Lower lobe of right lung (tissue), 2 donors: ENCODE results near the gene CAPN14. TPM values are rescaled to one million over a fixed set of nuclear protein-coding genes. Genes with fewer than 3 reads are reported as not detected.
"Not testable (repeated sequence)": the region's sequence is repeated elsewhere in the genome, so short reads cannot be mapped to it uniquely, and the experiment has no call there.

Experiments used
- ATAC-seq, 2 donors: fragments of 200-7000 bp; cut with Tn5 transposase; one replicate each; pipeline ENCODE4 v1.9.1; 2020 to 2022; ENCODE audit warnings: mild to moderate bottlenecking in 2 of 2, moderate library complexity in 2 of 2
- DNase-seq: peaks from one replicate; pipeline ENCODE4 v3.0.0-alpha.2; 2020
- H3K27ac ChIP-seq: fragments of 200-600 bp; one replicate; pipeline ENCODE4 v1.8.0; 2022
- H3K27me3 ChIP-seq: fragments of 200-600 bp; one replicate; pipeline ENCODE4 v1.8.0; 2022; ENCODE audit warnings: low read depth
- H3K36me3 ChIP-seq: fragments of 200-600 bp; one replicate; pipeline ENCODE4 v1.8.0; 2022; ENCODE audit warnings: mild to moderate bottlenecking
- H3K4me1 ChIP-seq: fragments of 200-600 bp; one replicate; pipeline ENCODE4 v1.8.0; 2022
- H3K4me3 ChIP-seq: fragments of 200-600 bp; one replicate; pipeline ENCODE4 v1.8.0; 2022; ENCODE audit warnings: mild to moderate bottlenecking
- H3K9me3 ChIP-seq: fragments of 200-600 bp; one replicate; pipeline ENCODE4 v1.8.0; 2022
- CTCF ChIP-seq: fragments of 200-600 bp; IDR thresholded peaks from one replicate; pipeline ENCODE4 v1.8.0; 2022; ENCODE audit warnings: antibody characterized with exemption, mild to moderate bottlenecking
- intact Hi-C: fragments of 100-400 bp; cut with DNase I; formaldehyde crosslinking; loops from one replicate; pipeline ENCODE4 v1.11.0; 2022
- total RNA-seq: library from RNA; stranded (reverse); fragmentation: NEBNext Ultra II Directional; extraction: Animal tissue kit (Norgen Biotek cat#: 25700); gene quantifications from one replicate; pipeline ENCODE4 v1.2.1, GENCODE V29; 2021
- donor health status: DM: no; HTN: yes; CAD: no; lungs with severe emphysema.

CAPN14 gene
- total RNA-seq, 1 donor from 2014 or later: 0.15 TPM

DNA sequence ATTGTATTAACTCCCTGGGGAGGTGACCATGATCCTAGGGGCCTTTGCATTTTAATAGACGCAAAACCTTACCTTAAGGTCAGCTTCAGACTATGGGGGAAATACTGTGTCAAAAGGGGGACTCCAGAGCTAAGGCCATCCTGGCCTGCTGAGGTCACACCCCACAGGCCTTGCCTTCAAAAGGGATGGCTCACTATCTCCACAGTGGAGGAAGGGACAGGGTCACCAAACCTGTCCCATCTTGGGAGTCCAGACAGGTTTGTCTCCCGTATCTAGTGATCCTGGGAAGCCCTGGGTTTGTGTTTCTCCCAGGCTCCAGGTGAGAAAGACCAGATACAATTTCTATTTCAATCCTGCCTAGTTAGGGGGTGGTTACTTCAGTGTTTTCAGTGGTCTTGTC, 24.9 kb downstream of the CAPN14 start:
- Histone ChIP-seq H3K4me1 (no peaks in the 10 kb centered on the region), H3K9me3 (no peaks in the 10 kb centered on the region), H3K27ac (no peak overlapping the region), H3K4me3 (no peak overlapping the region), H3K27me3 (no peaks in the 10 kb centered on the region), H3K36me3 (no peaks in the 10 kb centered on the region)
- ATAC-seq (no peak), DNase-seq (no peak)
- intact Hi-C loops: no loop called here
- TF ChIP-seq CTCF: no peak

- no peak for DNase-seq
- Histone ChIP-seq H3K27me3 (no peaks in the 10 kb centered on the region), H3K27ac (no peak overlapping the region), H3K4me1 (no peaks in the 10 kb centered on the region), H3K36me3 (no peaks in the 10 kb centered on the region), H3K9me3 (no peaks in the 10 kb centered on the region), H3K4me3 (no peak overlapping the region)
- intact Hi-C loops: no loop called here
- ATAC-seq: no peak
- no peak for TF ChIP-seq CTCF
These were observed 25.4 kb downstream of the CAPN14 start for GRCh38 chr2:31191931-31192330.

DNA sequence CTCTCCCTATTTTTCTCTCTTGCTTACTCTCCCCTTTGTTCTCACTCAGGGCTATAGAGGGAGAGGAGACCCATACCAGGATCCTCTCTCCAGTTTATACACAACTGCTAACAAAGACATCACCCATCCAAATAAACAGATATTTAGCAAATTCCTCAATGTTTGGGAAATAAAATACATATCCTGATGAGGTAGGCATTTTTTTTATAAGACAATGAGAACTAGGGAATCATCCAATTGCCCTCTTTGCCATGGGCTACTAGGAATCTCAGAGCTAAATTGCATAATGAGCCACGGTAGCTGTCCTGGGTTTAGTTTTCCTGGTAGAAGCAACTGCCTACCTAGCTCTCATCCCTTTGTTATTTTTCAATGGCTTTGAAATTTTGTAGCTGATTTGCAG, 27.1 kb downstream of the CAPN14 start:
- intact Hi-C loops: no loop called here
- Histone ChIP-seq H3K9me3 (no peaks in the 10 kb centered on the region), H3K27me3 (no peaks in the 10 kb centered on the region), H3K4me1 (no peaks in the 10 kb centered on the region), H3K4me3 (no peak overlapping the region), H3K27ac (no peak overlapping the region), H3K36me3 (no peaks in the 10 kb centered on the region)
- no peak for TF ChIP-seq CTCF
- ATAC-seq (no peak), DNase-seq (no peak)

DNA sequence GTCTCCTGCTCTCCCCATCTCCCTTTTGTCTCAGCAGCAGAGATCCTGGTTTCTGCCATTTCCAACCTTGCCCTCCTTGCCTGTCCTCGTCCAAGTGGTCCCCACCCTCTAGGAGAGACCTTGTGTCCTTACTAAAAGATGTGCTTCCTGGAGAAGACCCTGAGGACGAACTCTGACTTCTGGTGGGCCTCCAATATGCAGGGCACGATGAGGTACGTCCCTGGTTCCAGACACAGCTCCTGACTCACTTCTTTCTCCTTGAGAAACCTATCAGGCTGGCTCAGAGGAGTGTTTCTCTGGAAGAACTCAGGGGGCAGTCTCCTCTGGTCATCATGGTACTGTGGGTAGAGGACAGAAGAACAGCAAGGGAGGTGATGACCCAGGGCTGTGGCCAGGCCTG, 28.2 kb downstream of the CAPN14 start:
- DNase-seq (no peak), ATAC-seq (no peak)
- no peaks in the 10 kb centered on the region for H3K36me3 ChIP-seq
- no peak overlapping the region for H3K27ac ChIP-seq
- no peaks in the 10 kb centered on the region for H3K4me1 ChIP-seq
- no peak overlapping the region for H3K4me3 ChIP-seq
- intact Hi-C loops: no loop called here
- H3K27me3 ChIP-seq: no peaks in the 10 kb centered on the region
- H3K9me3 ChIP-seq: no peaks in the 10 kb centered on the region
- TF ChIP-seq CTCF: no peak

DNA sequence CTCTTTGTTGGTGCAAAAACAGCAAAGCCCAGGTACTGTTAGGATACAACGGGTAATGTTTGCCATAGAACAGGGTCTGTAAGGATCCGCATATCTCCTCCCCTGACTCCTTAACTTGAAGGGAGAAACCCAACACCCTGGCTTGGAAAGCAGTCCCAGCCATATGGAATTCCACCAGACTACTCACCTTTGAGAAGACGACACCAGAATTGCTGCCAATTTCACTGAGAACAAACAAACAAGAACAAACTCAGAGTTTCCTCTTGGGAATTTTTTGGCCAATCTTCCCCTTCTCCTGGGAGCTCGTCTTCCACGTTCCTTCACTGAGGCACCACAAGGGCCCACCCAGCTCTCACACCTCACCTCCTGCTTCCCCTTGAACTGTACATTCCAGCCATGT, 29.2 kb downstream of the CAPN14 start:
- no peak for DNase-seq
- Histone ChIP-seq H3K27me3 (no peaks in the 10 kb centered on the region), H3K4me3 (no peak overlapping the region), H3K4me1 (no peaks in the 10 kb centered on the region), H3K9me3 (no peaks in the 10 kb centered on the region), H3K27ac (no peak overlapping the region), H3K36me3 (no peaks in the 10 kb centered on the region)
- ATAC-seq: no peak
- intact Hi-C loops: no loop called here
- TF ChIP-seq CTCF: no peak

DNA sequence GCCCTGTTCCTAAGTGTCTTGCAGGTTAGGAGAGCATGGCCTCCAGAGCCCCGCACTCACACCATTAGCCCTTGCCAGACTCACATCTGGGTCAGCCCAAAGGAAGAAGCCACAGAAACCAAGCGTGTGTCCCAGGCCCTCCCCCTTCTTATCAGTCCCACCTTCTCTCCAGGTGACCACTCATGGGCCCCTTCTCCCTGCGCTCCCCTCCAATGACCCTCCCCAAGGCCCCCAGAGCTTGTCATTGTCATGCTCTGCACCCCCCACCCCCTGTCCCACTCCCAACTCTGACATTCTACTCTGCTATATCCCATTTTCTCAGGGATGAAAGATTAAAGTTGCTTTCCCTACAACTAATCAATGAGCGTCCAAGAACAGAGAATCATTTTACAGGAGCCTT, 30.1 kb downstream of the CAPN14 start:
- no peak for TF ChIP-seq CTCF
- Histone ChIP-seq H3K27me3 (no peaks in the 10 kb centered on the region), H3K9me3 (no peaks in the 10 kb centered on the region), H3K4me3 (no peak overlapping the region), H3K4me1 (no peaks in the 10 kb centered on the region), H3K27ac (no peak overlapping the region), H3K36me3 (no peaks in the 10 kb centered on the region)
- intact Hi-C loops: no loop called here
- ATAC-seq (no peak), DNase-seq (no peak)

DNA sequence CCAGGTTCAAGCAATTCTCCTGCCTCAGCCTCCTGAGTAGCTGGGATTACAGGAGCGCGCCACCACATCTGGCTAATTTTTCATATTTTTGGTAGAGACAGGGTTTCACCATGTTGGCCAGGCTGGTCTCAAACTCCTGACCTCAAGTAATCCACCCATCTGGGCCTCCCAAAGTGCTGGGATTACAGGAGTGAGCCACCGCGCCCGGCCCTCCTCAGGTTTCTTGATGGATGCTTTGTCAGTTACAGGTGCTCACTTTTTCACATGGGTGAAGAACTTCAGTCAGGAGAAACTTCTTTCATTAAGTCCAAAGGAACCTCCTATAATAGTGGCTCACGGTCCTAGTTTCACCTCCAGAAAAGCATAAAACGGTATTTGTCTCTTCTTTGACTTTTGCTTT, 33.3 kb downstream of the CAPN14 start:
- H3K36me3 ChIP-seq, intact Hi-C loops, H3K4me1 ChIP-seq, H3K27ac ChIP-seq, H3K9me3 ChIP-seq, DNase-seq, ATAC-seq, H3K4me3 ChIP-seq, H3K27me3 ChIP-seq: not testable (repeated sequence)
